ENCODE results near the gene NOX5.

DNA sequence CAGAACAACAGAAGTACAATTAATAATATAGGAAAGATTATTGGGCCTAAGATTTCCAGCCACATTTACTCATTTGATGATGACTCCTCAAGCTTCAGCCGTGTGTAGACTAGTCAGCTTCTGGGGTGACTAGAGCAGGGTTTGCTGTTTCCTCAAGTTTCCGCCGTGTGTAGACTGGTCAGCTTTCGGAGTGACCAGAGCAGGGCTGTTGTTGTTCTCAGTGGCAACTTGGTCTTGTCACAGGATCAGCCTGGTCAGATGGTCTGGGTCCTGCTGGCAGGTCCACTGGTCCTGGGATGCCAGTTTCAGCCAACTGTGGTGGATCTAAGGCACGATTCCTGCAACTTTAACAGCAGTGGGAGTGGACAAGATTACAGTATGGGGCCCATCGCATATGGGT lies 21.8 kb upstream of the NOX5 start:
- TF ChIP-seq, protein P1, sequence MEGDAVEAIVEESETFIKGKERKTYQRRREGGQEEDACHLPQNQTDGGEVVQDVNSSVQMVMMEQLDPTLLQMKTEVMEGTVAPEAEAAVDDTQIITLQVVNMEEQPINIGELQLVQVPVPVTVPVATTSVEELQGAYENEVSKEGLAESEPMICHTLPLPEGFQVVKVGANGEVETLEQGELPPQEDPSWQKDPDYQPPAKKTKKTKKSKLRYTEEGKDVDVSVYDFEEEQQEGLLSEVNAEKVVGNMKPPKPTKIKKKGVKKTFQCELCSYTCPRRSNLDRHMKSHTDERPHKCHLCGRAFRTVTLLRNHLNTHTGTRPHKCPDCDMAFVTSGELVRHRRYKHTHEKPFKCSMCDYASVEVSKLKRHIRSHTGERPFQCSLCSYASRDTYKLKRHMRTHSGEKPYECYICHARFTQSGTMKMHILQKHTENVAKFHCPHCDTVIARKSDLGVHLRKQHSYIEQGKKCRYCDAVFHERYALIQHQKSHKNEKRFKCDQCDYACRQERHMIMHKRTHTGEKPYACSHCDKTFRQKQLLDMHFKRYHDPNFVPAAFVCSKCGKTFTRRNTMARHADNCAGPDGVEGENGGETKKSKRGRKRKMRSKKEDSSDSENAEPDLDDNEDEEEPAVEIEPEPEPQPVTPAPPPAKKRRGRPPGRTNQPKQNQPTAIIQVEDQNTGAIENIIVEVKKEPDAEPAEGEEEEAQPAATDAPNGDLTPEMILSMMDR (IDR thresholded peaks at IDR 0.05), result no peak
- TF ChIP-seq POLR2AphosphoS5 (IDR thresholded peaks at IDR 0.05), result no peak
